B cell (primary cell): ENCODE measurements around the gene NPAS3. TPM values are rescaled to one million over a fixed set of nuclear protein-coding genes. Genes with fewer than 3 reads are reported as not detected.

Experiments
- ATAC-seq: fragments of 200-7000 bp; cut with Tn5 transposase; one replicate; pipeline ENCODE4 v1.10.0; 2021; ENCODE audit warnings: low read depth, mild to moderate bottlenecking, moderate number of reproducible peaks, moderate library complexity
- CTCF ChIA-PET: fragments of 350-600 bp; sonication (Branson Sonifier 250); formaldehyde crosslinking; loops from one replicate; lab custom pipeline; 2021; ENCODE audit warnings: antibody characterized with exemption, inconsistent platforms; lab: Charles Lee
- POLR2A ChIA-PET: fragments of 350-600 bp; sonication (Branson Sonifier 250); formaldehyde crosslinking; loops from one replicate; lab custom pipeline; 2021; ENCODE audit warnings: antibody characterized with exemption; lab: Charles Lee
- DNase-seq: peaks from one replicate; pipeline ENCODE4 v3.0.0; 2013
- H2AFZ ChIP-seq: 2 replicates; pipeline ENCODE4 v1.6.1; 2012; ENCODE audit warnings: mild to moderate bottlenecking, low read depth, low read length; ENCODE audit not compliant: insufficient read depth, poor library complexity, severe bottlenecking
- H3K27ac ChIP-seq, 2 donors: 1 replicate in 1 of 2; 2 replicates in 1 of 2; pipeline ENCODE4 v1.5.1; 2012 to 2013; ENCODE audit warnings: low read length in 2 of 2, mild to moderate bottlenecking in 2 of 2, moderate library complexity in 1 of 2
- H3K27me3 ChIP-seq, 4 experiments: fragments of 200-600 bp in 1 of 4; sonication (generic) in 1 of 4; replicated peaks in 1 of 4; 1 replicate in 2 of 4; 2 replicates in 2 of 4; pipeline versions ENCODE4 v1.6.1 to v1.7.0; 2013 to 2016; ENCODE audit warnings: low read length in 3 of 4, mild to moderate bottlenecking in 2 of 4, mixed read lengths in 1 of 4, moderate library complexity in 1 of 4; ENCODE audit not compliant: insufficient read depth in 4 of 4, control insufficient read depth in 3 of 4; ENCODE audit errors: control extremely low read depth in 1 of 4
- H3K36me3 ChIP-seq, 2 experiments: replicated peaks in 1 of 2; 1 replicate in 1 of 2; 2 replicates in 1 of 2; pipeline versions ENCODE4 v1.6.1 to v1.7.1; 2013; ENCODE audit warnings: low read length in 1 of 2; ENCODE audit not compliant: insufficient read depth in 2 of 2, control insufficient read depth in 1 of 2; ENCODE audit errors: control extremely low read depth in 1 of 2, extremely low read depth in 1 of 2
- H3K4me1 ChIP-seq, 2 donors: fragments of 200-600 bp in 1 of 2; sonication (generic) in 1 of 2; 1 replicate in 1 of 2; 2 replicates in 1 of 2; pipeline versions ENCODE4 v1.5.1 to v1.6.1; 2013 to 2017; ENCODE audit warnings: low read length in 2 of 2; ENCODE audit not compliant: control insufficient read depth in 2 of 2, insufficient read depth in 2 of 2
- H3K4me2 ChIP-seq: replicated peaks from 2 replicates; pipeline ENCODE3; 2012; ENCODE audit warnings: mild to moderate bottlenecking, low read depth, low read length; ENCODE audit not compliant: poor library complexity, severe bottlenecking
- H3K4me3 ChIP-seq, 5 experiments: fragments of 200-600 bp in 1 of 5; sonication (generic) in 1 of 5; 1 replicate in 3 of 5; 2 replicates in 2 of 5; pipeline versions ENCODE4 v1.5.1 to v1.7.0; 2011 to 2016; ENCODE audit warnings: low read length in 4 of 5, mild to moderate bottlenecking in 4 of 5, low read depth in 2 of 5, control low read depth in 1 of 5, moderate library complexity in 1 of 5; ENCODE audit not compliant: insufficient read depth in 1 of 5; ENCODE audit errors: control extremely low read depth in 1 of 5, extremely low read depth in 1 of 5
- H3K79me2 ChIP-seq: fragments of 200-600 bp; sonication (generic); one replicate; pipeline ENCODE4 v1.6.0; 2016; ENCODE audit warnings: low read length; ENCODE audit not compliant: control insufficient read depth, insufficient read depth
- H3K9ac ChIP-seq: fragments of 200-600 bp; sonication (generic); 2 replicates; pipeline ENCODE4 v1.6.1; 2017; ENCODE audit warnings: mild to moderate bottlenecking, low read length, moderate library complexity
- H3K9me3 ChIP-seq, 3 donors: one replicate each; pipeline versions ENCODE4 v1.6.1 to v1.7.1; 2013; ENCODE audit warnings: low read length in 2 of 3; ENCODE audit not compliant: control insufficient read depth in 2 of 3, insufficient read depth in 1 of 3; ENCODE audit errors: control extremely low read depth in 1 of 3
- H4K20me1 ChIP-seq: 2 replicates; pipeline ENCODE4 v1.6.0; 2012; ENCODE audit warnings: mild to moderate bottlenecking, low read length; ENCODE audit not compliant: insufficient read depth, control insufficient read depth, poor library complexity, severe bottlenecking
- H3K27ac Mint-ChIP-seq: one replicate; pipeline ENCODE4 v1.8.0; 2021; ENCODE audit warnings: mixed read lengths
- H3K27me3 Mint-ChIP-seq: one replicate; pipeline ENCODE4 v1.8.0; 2021; ENCODE audit warnings: mixed read lengths
- H3K4me1 Mint-ChIP-seq: one replicate; pipeline ENCODE4 v1.8.0; 2021; ENCODE audit warnings: mixed read lengths
- H3K4me3 Mint-ChIP-seq: one replicate; pipeline ENCODE4 v1.8.0; 2021; ENCODE audit warnings: mixed read lengths
- H3K9me3 Mint-ChIP-seq: one replicate; pipeline ENCODE4 v1.8.0; 2022; ENCODE audit warnings: mixed read lengths; ENCODE audit not compliant: insufficient read depth
- CTCF ChIP-seq: fragments of 200-600 bp; IDR thresholded peaks from one replicate; pipeline ENCODE4 v1.8.0; 2022; ENCODE audit warnings: antibody characterized with exemption, mild to moderate bottlenecking
- EZH2 ChIP-seq: IDR thresholded peaks from 2 replicates; pipeline ENCODE4 v1.6.1; 2012; ENCODE audit warnings: borderline replicate concordance, low read depth, mild to moderate bottlenecking, moderate library complexity, low read length; ENCODE audit not compliant: insufficient read depth, poor library complexity, severe bottlenecking
- WGBS: methylation state at CpG from one replicate; pipeline ENCODE4 v1.1.5; 2013; ENCODE audit warnings: missing lambda C conversion rate; ENCODE audit not compliant: insufficient coverage; 5-methylcytosine and 5-hydroxymethylcytosine counted together
- intact Hi-C: fragments of 100-400 bp; cut with micrococcal nuclease; formaldehyde crosslinking; loops from one replicate; pipeline ENCODE4 v1.10.0; 2022
- polyA plus RNA-seq: library from polyadenylated mRNA; depleted of rRNA; stranded (reverse); fragments of >200 nt; gene quantifications from 2 replicates; pipeline ENCODE4 v1.2.3, GENCODE V29; 2012
- total RNA-seq, 2 donors: library from RNA; stranded (reverse); fragments of 120-200 nt in 1 of 2; gene quantifications; 1 replicate in 1 of 2; 2 replicates in 1 of 2; pipeline versions ENCODE4 v1.2.3 to v1.2.4, GENCODE V29; 2013 to 2022

The NPAS3 gene
- total and polyA plus RNA-seq, 2 donors (not counting 1 experiment from before 2014, with no cell fraction given), result not detected

- POLR2A ChIA-PET, result no interaction called here
- H3K27ac ChIP-seq, result no peak overlapping the region
- no peaks in the 10 kb centered on the region for H3K4me1 Mint-ChIP-seq
- H3K27me3 ChIP-seq, result no peaks in the 10 kb centered on the region
- no peaks in the 10 kb centered on the region for H3K4me1 ChIP-seq
- CTCF ChIA-PET, result interaction anchor here (0.6 to 1.7 kb wide), 3 partner anchors 11 to 486 kb away, joined by 3 to 4 read pairs (median 3); no protein-coding TSS in a partner anchor
- H2AFZ ChIP-seq, result no peak overlapping the region
- H3K36me3 ChIP-seq, result no peaks in the 10 kb centered on the region
- no peak overlapping the region for H3K4me3 Mint-ChIP-seq
- H4K20me1 ChIP-seq, result no peaks in the 10 kb centered on the region
- no peaks in the 10 kb centered on the region for H3K9me3 Mint-ChIP-seq
- intact Hi-C loops, result loop anchor here (5.0 kb wide), 1 partner anchor 390 kb away; no protein-coding TSS in a partner anchor
- ATAC-seq (no peak), DNase-seq (no peak)
- H3K4me3 ChIP-seq, result no peak overlapping the region
- no peak overlapping the region for H3K4me2 ChIP-seq
- H3K27me3 Mint-ChIP-seq, result peaks cover 3% of the 10 kb centered on the region
- TF ChIP-seq EZH2, result no peak
- no peak for TF ChIP-seq CTCF
- WGBS, result 94% methylated on average over 7 of the region's 10 CpGs
- peaks cover 0 to 3% (median 0%) of the 10 kb centered on the region in 3 donors for H3K9me3 ChIP-seq
- no peak overlapping the region for H3K9ac ChIP-seq
- H3K79me2 ChIP-seq, result no peaks in the 10 kb centered on the region
- no peak overlapping the region for H3K27ac Mint-ChIP-seq
These were observed 898.4 kb downstream of the NPAS3 start for GRCh38 chr14:33836900-33837577.
